Loucy (cell line): ENCODE measurements around the gene FHAD1.

Source experiments
- H2AFZ ChIP-seq: fragments of 200-600 bp; sonication (generic); 2 replicates; pipeline ENCODE4 v1.6.0; 2016; ENCODE audit warnings: antibody characterized with exemption, mild to moderate bottlenecking, low read length, moderate library complexity
- H3F3A ChIP-seq: fragments of 200-600 bp; 2 replicates; pipeline ENCODE4 v1.6.0; 2016; ENCODE audit warnings: antibody characterized with exemption, low read depth, mild to moderate bottlenecking
- H3K27me3 ChIP-seq: fragments of 200-600 bp; sonication (generic); 2 replicates; pipeline ENCODE4 v1.6.1; 2014; ENCODE audit warnings: low read length, mild to moderate bottlenecking; ENCODE audit not compliant: insufficient read depth, poor library complexity, severe bottlenecking
- H3K36me3 ChIP-seq: fragments of 200-600 bp; sonication (generic); 2 replicates; pipeline ENCODE4 v1.6.1; 2016; ENCODE audit warnings: low read length; ENCODE audit not compliant: insufficient read depth
- H3K4me1 ChIP-seq: fragments of 200-600 bp; sonication (generic); 2 replicates; pipeline ENCODE4 v1.5.1; 2014; ENCODE audit warnings: low read length, mild to moderate bottlenecking; ENCODE audit not compliant: insufficient read depth, poor library complexity, severe bottlenecking
- H3K4me2 ChIP-seq: fragments of 200-600 bp; sonication (generic); 2 replicates; pipeline ENCODE4 v1.6.0; 2014; ENCODE audit warnings: antibody characterized with exemption, low read length, low read depth, mild to moderate bottlenecking; ENCODE audit not compliant: poor library complexity, severe bottlenecking
- H3K4me3 ChIP-seq: fragments of 200-600 bp; sonication (generic); 2 replicates; pipeline ENCODE4 v1.5.1; 2014; ENCODE audit warnings: low read length, mild to moderate bottlenecking, mixed read lengths; ENCODE audit not compliant: poor library complexity, severe bottlenecking
- H3K79me2 ChIP-seq: fragments of 200-600 bp; sonication (generic); 2 replicates; pipeline ENCODE4 v1.6.1; 2014; ENCODE audit warnings: low read length; ENCODE audit not compliant: insufficient read depth
- H3K9ac ChIP-seq: fragments of 200-600 bp; sonication (generic); 2 replicates; pipeline ENCODE4 v1.6.0; 2014; ENCODE audit warnings: mild to moderate bottlenecking, low read depth, low read length, moderate library complexity; ENCODE audit not compliant: poor library complexity, severe bottlenecking
- H3K9me2 ChIP-seq: fragments of 200-600 bp; sonication (generic); replicated peaks from 2 replicates; pipeline ENCODE4 v1.6.1; 2016; ENCODE audit warnings: low read depth, low read length, mixed read lengths
- H3K9me3 ChIP-seq: fragments of 200-600 bp; sonication (generic); 2 replicates; pipeline ENCODE4 v1.6.1; 2014; ENCODE audit warnings: mild to moderate bottlenecking, antibody characterized with exemption, low read length, low read depth; ENCODE audit not compliant: insufficient read depth
- H4K20me1 ChIP-seq: fragments of 200-600 bp; sonication (generic); 2 replicates; pipeline ENCODE4 v1.6.0; 2014; ENCODE audit warnings: antibody characterized with exemption, low read length, mild to moderate bottlenecking; ENCODE audit not compliant: insufficient read depth, poor library complexity, severe bottlenecking
- EZH2phosphoT487 ChIP-seq: fragments of 200-600 bp; IDR thresholded peaks from 2 replicates; pipeline ENCODE4 v1.6.1; 2018; ENCODE audit warnings: antibody characterized with exemption, mild to moderate bottlenecking, moderate library complexity, borderline replicate concordance
- TF ChIP-seq, protein P1 (sequence below): fragments of 200-600 bp; sonication (generic); conservative IDR thresholded peaks from 2 replicates; pipeline ENCODE4 v1.5.1; 2014; ENCODE audit warnings: mild to moderate bottlenecking, antibody characterized with exemption, low read length

Gene FHAD1

DNA sequence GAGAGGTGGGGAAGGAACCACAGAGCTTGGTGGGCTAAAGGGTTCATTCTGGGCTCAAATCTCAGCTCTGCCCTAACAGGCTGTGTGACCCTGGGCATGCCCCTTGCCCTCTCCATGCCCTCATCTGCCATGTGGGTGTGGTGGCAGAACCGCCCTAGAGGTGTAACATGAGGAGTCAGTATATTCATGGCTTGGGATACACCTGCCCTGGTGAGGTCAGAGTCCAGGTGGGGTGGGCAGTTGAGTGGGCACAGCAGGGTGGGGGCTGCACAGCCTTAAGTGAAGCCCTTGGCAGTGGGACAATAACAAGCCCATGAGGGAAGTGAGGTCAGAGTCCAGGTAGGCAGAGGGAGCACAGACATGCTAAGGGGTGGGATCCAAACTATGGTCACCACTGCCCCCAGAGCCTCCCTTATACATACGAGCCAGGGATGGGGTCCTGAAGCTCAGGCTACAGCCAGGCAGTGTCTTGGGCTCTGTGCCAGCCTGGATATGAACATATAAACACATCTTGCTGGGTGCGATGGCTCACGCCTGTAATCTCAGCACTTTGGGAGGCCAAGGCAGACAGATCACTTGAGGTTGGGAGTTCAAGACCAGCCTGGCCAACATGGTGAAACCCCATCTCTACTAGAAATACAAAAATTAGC is 103.7 kb downstream of the FHAD1 start:
- no peak overlapping the region for H3K9ac ChIP-seq
- H3K4me3 ChIP-seq, result no peak overlapping the region
- TF ChIP-seq, protein P1, sequence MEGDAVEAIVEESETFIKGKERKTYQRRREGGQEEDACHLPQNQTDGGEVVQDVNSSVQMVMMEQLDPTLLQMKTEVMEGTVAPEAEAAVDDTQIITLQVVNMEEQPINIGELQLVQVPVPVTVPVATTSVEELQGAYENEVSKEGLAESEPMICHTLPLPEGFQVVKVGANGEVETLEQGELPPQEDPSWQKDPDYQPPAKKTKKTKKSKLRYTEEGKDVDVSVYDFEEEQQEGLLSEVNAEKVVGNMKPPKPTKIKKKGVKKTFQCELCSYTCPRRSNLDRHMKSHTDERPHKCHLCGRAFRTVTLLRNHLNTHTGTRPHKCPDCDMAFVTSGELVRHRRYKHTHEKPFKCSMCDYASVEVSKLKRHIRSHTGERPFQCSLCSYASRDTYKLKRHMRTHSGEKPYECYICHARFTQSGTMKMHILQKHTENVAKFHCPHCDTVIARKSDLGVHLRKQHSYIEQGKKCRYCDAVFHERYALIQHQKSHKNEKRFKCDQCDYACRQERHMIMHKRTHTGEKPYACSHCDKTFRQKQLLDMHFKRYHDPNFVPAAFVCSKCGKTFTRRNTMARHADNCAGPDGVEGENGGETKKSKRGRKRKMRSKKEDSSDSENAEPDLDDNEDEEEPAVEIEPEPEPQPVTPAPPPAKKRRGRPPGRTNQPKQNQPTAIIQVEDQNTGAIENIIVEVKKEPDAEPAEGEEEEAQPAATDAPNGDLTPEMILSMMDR, result no peak
- no peak for TF ChIP-seq EZH2phosphoT487
- no peaks in the 10 kb centered on the region for H3K9me3 ChIP-seq
- H2AFZ ChIP-seq, result no peak overlapping the region
- no peaks in the 10 kb centered on the region for H3K79me2 ChIP-seq
- no peaks in the 10 kb centered on the region for H3K9me2 ChIP-seq
- no peaks in the 10 kb centered on the region for H3F3A ChIP-seq
- H3K4me1 ChIP-seq, result peaks cover 29% of the 10 kb centered on the region
- H3K36me3 ChIP-seq, result no peaks in the 10 kb centered on the region
- no peak overlapping the region for H3K4me2 ChIP-seq
- H4K20me1 ChIP-seq, result no peaks in the 10 kb centered on the region
- H3K27me3 ChIP-seq, result no peaks in the 10 kb centered on the region

DNA sequence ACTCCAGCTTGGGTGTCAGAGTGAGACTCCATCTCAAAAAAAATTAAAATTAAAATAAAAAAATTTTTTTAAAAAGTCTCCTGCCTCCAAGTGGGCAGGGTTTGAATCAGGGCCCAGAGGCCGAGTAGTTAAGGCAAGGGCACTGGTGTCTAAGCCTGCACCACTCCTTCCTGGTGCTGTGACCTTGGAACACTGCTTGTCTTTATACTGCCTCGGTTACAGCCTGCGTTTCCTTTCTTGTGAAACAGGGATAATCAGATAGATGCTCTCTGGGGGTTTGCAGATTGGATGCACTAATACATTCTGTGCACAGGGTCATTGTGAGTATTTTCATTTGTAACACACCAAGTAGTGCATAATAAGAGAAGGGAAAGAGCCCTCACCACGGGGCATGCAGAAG is 104.3 kb downstream of the FHAD1 start:
- Histone ChIP-seq H3K9me2 (no peaks in the 10 kb centered on the region), H3K4me1 (peaks cover 29% of the 10 kb centered on the region), H3K9me3 (no peaks in the 10 kb centered on the region), H2AFZ (no peak overlapping the region), H3K27me3 (no peaks in the 10 kb centered on the region), H3K4me2 (no peak overlapping the region), H3K79me2 (no peaks in the 10 kb centered on the region), H3K4me3 (no peak overlapping the region), H4K20me1 (no peaks in the 10 kb centered on the region), H3K9ac (no peak overlapping the region), H3K36me3 (no peaks in the 10 kb centered on the region), H3F3A (no peaks in the 10 kb centered on the region)
- TF ChIP-seq, protein P1, result no peak
- TF ChIP-seq EZH2phosphoT487, result no peak

- H3K9ac ChIP-seq, result no peak overlapping the region
- no peaks in the 10 kb centered on the region for H3F3A ChIP-seq
- TF ChIP-seq, protein P1, result no peak
- TF ChIP-seq EZH2phosphoT487, result no peak
- H3K27me3 ChIP-seq, result no peaks in the 10 kb centered on the region
- H3K4me1 ChIP-seq, result peaks cover 21% of the 10 kb centered on the region
- no peaks in the 10 kb centered on the region for H3K9me3 ChIP-seq
- no peaks in the 10 kb centered on the region for H4K20me1 ChIP-seq
- no peaks in the 10 kb centered on the region for H3K9me2 ChIP-seq
- H2AFZ ChIP-seq, result peak overlapping the region; percentile 85
- peak overlapping the region; percentile 21 for H3K4me2 ChIP-seq
- peak overlapping the region; percentile 8 for H3K4me3 ChIP-seq
- no peaks in the 10 kb centered on the region for H3K36me3 ChIP-seq
- H3K79me2 ChIP-seq, result no peaks in the 10 kb centered on the region
Measured at GRCh38 chr1:15352128-15352957, 105.3 kb downstream of the FHAD1 start.
